Activated T-helper 17 cell treated with anti-CD3 and anti-CD28 coated beads, Interleukin-2, amount 50 U/mL, for 72 hours (primary cell): Measurements from ENCODE around the gene CAMK1D. TPM values are rescaled to one million over a fixed set of nuclear protein-coding genes. Genes with fewer than 3 reads are reported as not detected.
"Not testable (repeated sequence)": the region's sequence is repeated elsewhere in the genome, so short reads cannot be mapped to it uniquely, and the experiment has no call there.

Experiments
- ATAC-seq: fragments of 150-1000 bp; cut with Tn5 transposase; replicated peaks from 2 replicates; pipeline ENCODE4 v1.10.0; 2021; ENCODE audit warnings: mild to moderate bottlenecking, moderate library complexity
- H3K27ac Mint-ChIP-seq: one replicate; pipeline ENCODE4 v1.8.0; 2022; ENCODE audit warnings: mixed read lengths
- H3K27me3 Mint-ChIP-seq: one replicate; pipeline ENCODE4 v1.8.0; 2022; ENCODE audit warnings: mixed read lengths
- H3K36me3 Mint-ChIP-seq: one replicate; pipeline ENCODE4 v1.8.0; 2022; ENCODE audit warnings: low read depth, mild to moderate bottlenecking, mixed read lengths
- H3K4me1 Mint-ChIP-seq: one replicate; pipeline ENCODE4 v1.8.0; 2022; ENCODE audit warnings: mixed read lengths
- H3K4me3 Mint-ChIP-seq: one replicate; pipeline ENCODE4 v1.8.0; 2022; ENCODE audit warnings: mild to moderate bottlenecking, mixed read lengths
- H3K9me3 Mint-ChIP-seq: one replicate; pipeline ENCODE4 v1.8.0; 2022; ENCODE audit warnings: mixed read lengths
- total RNA-seq, 2 donors: library from RNA; stranded (reverse); gene quantifications; one replicate each; pipeline ENCODE4 v1.2.3, GENCODE V29; 2022

CAMK1D gene
- total RNA-seq, 2 donors from 2014 or later, result 10.9 to 20.7 TPM

GRCh38 chr10:12846718-12847117, 497.4 kb downstream of the CAMK1D start:
- Mint-ChIP-seq H3K4me1 (no peaks in the 10 kb centered on the region), H3K9me3 (no peaks in the 10 kb centered on the region), H3K27ac (no peak overlapping the region), H3K27me3 (peaks cover 19% of the 10 kb centered on the region), H3K4me3 (no peak overlapping the region), H3K36me3 (no peaks in the 10 kb centered on the region)
- no peak for ATAC-seq

GRCh38 chr10:12847361-12847975, 498.1 kb downstream of the CAMK1D start:
- Mint-ChIP-seq H3K9me3 (no peaks in the 10 kb centered on the region), H3K36me3 (no peaks in the 10 kb centered on the region), H3K4me3 (no peak overlapping the region), H3K4me1 (no peaks in the 10 kb centered on the region), H3K27ac (no peak overlapping the region), H3K27me3 (peaks cover 20% of the 10 kb centered on the region)
- peak; percentile 34 for ATAC-seq

GRCh38 chr10:12848439-12849173, 499.3 kb downstream of the CAMK1D start:
- Mint-ChIP-seq H3K4me3 (no peak overlapping the region), H3K27ac (no peak overlapping the region), H3K27me3 (peaks cover 23% of the 10 kb centered on the region), H3K4me1 (no peaks in the 10 kb centered on the region), H3K36me3 (no peaks in the 10 kb centered on the region), H3K9me3 (no peaks in the 10 kb centered on the region)
- no peak for ATAC-seq

GRCh38 chr10:12849319-12850181, 500.2 kb downstream of the CAMK1D start:
- Mint-ChIP-seq H3K9me3 (no peaks in the 10 kb centered on the region), H3K4me1 (no peaks in the 10 kb centered on the region), H3K27ac (no peak overlapping the region), H3K4me3 (no peak overlapping the region), H3K27me3 (peaks cover 23% of the 10 kb centered on the region), H3K36me3 (no peaks in the 10 kb centered on the region)
- ATAC-seq, result no peak

GRCh38 chr10:12852687-12853086, 503.3 kb downstream of the CAMK1D start:
- H3K9me3 Mint-ChIP-seq, result no peaks in the 10 kb centered on the region
- H3K4me3 Mint-ChIP-seq, result no peak overlapping the region
- H3K27me3 Mint-ChIP-seq, result peaks cover 26% of the 10 kb centered on the region
- no peak overlapping the region for H3K27ac Mint-ChIP-seq
- H3K4me1 Mint-ChIP-seq, result no peaks in the 10 kb centered on the region
- no peaks in the 10 kb centered on the region for H3K36me3 Mint-ChIP-seq
- no peak for ATAC-seq

GRCh38 chr10:12854988-12855387, 505.6 kb downstream of the CAMK1D start:
- H3K9me3 Mint-ChIP-seq, result no peaks in the 10 kb centered on the region
- H3K4me3 Mint-ChIP-seq, result no peak overlapping the region
- H3K36me3 Mint-ChIP-seq, result no peaks in the 10 kb centered on the region
- H3K4me1 Mint-ChIP-seq, result no peaks in the 10 kb centered on the region
- ATAC-seq, result no peak
- no peak overlapping the region for H3K27ac Mint-ChIP-seq
- H3K27me3 Mint-ChIP-seq, result peaks cover 30% of the 10 kb centered on the region

GRCh38 chr10:12862459-12862858, 513.1 kb downstream of the CAMK1D start:
- Mint-ChIP-seq H3K9me3 (no peaks in the 10 kb centered on the region), H3K27me3 (peaks cover 14% of the 10 kb centered on the region), H3K4me3 (no peak overlapping the region), H3K27ac (no peak overlapping the region), H3K4me1 (no peaks in the 10 kb centered on the region), H3K36me3 (no peaks in the 10 kb centered on the region)
- ATAC-seq, result no peak

- H3K4me3 Mint-ChIP-seq, H3K27me3 Mint-ChIP-seq, ATAC-seq, H3K4me1 Mint-ChIP-seq, H3K9me3 Mint-ChIP-seq, H3K27ac Mint-ChIP-seq, H3K36me3 Mint-ChIP-seq: not testable (repeated sequence)
Observed at GRCh38 chr10:12865515-12865914, 516.2 kb downstream of the CAMK1D start.

GRCh38 chr10:12868229-12868628, 518.9 kb downstream of the CAMK1D start:
- no peak for ATAC-seq
- Mint-ChIP-seq H3K9me3 (no peaks in the 10 kb centered on the region), H3K27ac (peak overlapping the region; percentile 10), H3K4me1 (no peaks in the 10 kb centered on the region), H3K36me3 (no peaks in the 10 kb centered on the region), H3K27me3 (no peaks in the 10 kb centered on the region), H3K4me3 (no peak overlapping the region)

- no peak for ATAC-seq
- Mint-ChIP-seq H3K4me1 (no peaks in the 10 kb centered on the region), H3K9me3 (no peaks in the 10 kb centered on the region), H3K27ac (no peak overlapping the region), H3K36me3 (no peaks in the 10 kb centered on the region), H3K27me3 (peaks cover 3% of the 10 kb centered on the region), H3K4me3 (no peak overlapping the region)
Observed at GRCh38 chr10:12869427-12869826, 520.1 kb downstream of the CAMK1D start.

- no peak overlapping the region for H3K27ac Mint-ChIP-seq
- no peaks in the 10 kb centered on the region for H3K4me1 Mint-ChIP-seq
- H3K9me3 Mint-ChIP-seq, result no peaks in the 10 kb centered on the region
- no peak for ATAC-seq
- no peak overlapping the region for H3K4me3 Mint-ChIP-seq
- H3K36me3 Mint-ChIP-seq, result no peaks in the 10 kb centered on the region
- peaks cover 4% of the 10 kb centered on the region for H3K27me3 Mint-ChIP-seq
Observed at GRCh38 chr10:12872577-12872976, 523.2 kb downstream of the CAMK1D start.

GRCh38 chr10:12873172-12873571, 523.8 kb downstream of the CAMK1D start:
- H3K9me3 Mint-ChIP-seq, result no peaks in the 10 kb centered on the region
- H3K27ac Mint-ChIP-seq, result no peak overlapping the region
- no peaks in the 10 kb centered on the region for H3K36me3 Mint-ChIP-seq
- no peaks in the 10 kb centered on the region for H3K4me1 Mint-ChIP-seq
- no peak for ATAC-seq
- peaks cover 9% of the 10 kb centered on the region for H3K27me3 Mint-ChIP-seq
- no peak overlapping the region for H3K4me3 Mint-ChIP-seq

- peaks cover 21% of the 10 kb centered on the region for H3K27me3 Mint-ChIP-seq
- no peaks in the 10 kb centered on the region for H3K36me3 Mint-ChIP-seq
- no peak overlapping the region for H3K4me3 Mint-ChIP-seq
- ATAC-seq, result no peak
- no peak overlapping the region for H3K27ac Mint-ChIP-seq
- no peaks in the 10 kb centered on the region for H3K4me1 Mint-ChIP-seq
- H3K9me3 Mint-ChIP-seq, result no peaks in the 10 kb centered on the region
Observed at GRCh38 chr10:12874501-12874900, 525.2 kb downstream of the CAMK1D start.

- ATAC-seq, result no peak
- no peaks in the 10 kb centered on the region for H3K9me3 Mint-ChIP-seq
- H3K4me3 Mint-ChIP-seq, result no peak overlapping the region
Observed at GRCh38 chr10:12875100-12875499, 525.8 kb downstream of the CAMK1D start.

GRCh38 chr10:12876266-12876665, 526.9 kb downstream of the CAMK1D start:
- ATAC-seq, result no peak
- no peaks in the 10 kb centered on the region for H3K4me1 Mint-ChIP-seq

More at GRCh38 chr10:12875100-12875499, 525.8 kb downstream of the CAMK1D start:
- Mint-ChIP-seq H3K4me1 (no peaks in the 10 kb centered on the region), H3K36me3 (no peaks in the 10 kb centered on the region), H3K27me3 (peaks cover 21% of the 10 kb centered on the region), H3K27ac (no peak overlapping the region)

More at GRCh38 chr10:12876266-12876665, 526.9 kb downstream of the CAMK1D start:
- H3K27me3 Mint-ChIP-seq, result peaks cover 21% of the 10 kb centered on the region
- H3K27ac Mint-ChIP-seq, result no peak overlapping the region
- no peak overlapping the region for H3K4me3 Mint-ChIP-seq
- no peaks in the 10 kb centered on the region for H3K9me3 Mint-ChIP-seq
- no peaks in the 10 kb centered on the region for H3K36me3 Mint-ChIP-seq
